Esophagus squamous epithelium (tissue), 4 donors: ENCODE measurements around the gene PTTG1IP2.

Experiments
- POLR2A ChIP-seq, 4 donors: fragments of 450-650 bp; IDR thresholded peaks; one replicate each; pipeline ENCODE4 v1.6.1; 2017; ENCODE audit warnings: antibody characterized with exemption in 4 of 4, mild to moderate bottlenecking in 4 of 4, moderate library complexity in 3 of 4
- TF ChIP-seq, protein P1 (sequence below), 6 experiments: fragments of 450-650 bp in 4 of 6; fragments of 200-600 bp in 2 of 6; sonication (generic) in 2 of 6; IDR thresholded peaks; one replicate each; pipeline ENCODE4 v1.5.1; 2016 to 2019; ENCODE audit warnings: antibody characterized with exemption in 6 of 6, mild to moderate bottlenecking in 4 of 6, moderate library complexity in 4 of 6

DNA sequence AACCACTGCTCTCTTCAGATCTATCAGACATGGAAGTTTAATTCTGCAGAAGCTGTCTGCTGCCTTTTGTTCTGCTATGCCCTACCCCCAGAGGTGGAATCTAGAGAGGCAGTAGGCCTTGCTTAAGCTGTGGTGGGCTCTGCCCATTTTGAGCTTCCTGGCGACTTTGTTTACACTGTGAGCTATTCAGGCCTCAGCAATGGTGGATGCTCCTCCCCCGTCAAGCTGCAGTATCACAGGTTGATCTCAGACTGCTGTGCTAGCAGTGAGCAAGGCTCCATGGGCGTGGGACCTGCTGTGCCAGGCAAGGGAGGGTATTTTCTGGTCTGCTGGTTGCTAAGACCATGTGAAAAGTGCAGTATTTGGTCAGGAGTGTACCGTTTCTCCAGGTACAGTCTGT lies 81.6 kb downstream of the PTTG1IP2 start:
- no peak for TF ChIP-seq POLR2A (IDR thresholded peaks at IDR 0.05)
- TF ChIP-seq, protein P1, sequence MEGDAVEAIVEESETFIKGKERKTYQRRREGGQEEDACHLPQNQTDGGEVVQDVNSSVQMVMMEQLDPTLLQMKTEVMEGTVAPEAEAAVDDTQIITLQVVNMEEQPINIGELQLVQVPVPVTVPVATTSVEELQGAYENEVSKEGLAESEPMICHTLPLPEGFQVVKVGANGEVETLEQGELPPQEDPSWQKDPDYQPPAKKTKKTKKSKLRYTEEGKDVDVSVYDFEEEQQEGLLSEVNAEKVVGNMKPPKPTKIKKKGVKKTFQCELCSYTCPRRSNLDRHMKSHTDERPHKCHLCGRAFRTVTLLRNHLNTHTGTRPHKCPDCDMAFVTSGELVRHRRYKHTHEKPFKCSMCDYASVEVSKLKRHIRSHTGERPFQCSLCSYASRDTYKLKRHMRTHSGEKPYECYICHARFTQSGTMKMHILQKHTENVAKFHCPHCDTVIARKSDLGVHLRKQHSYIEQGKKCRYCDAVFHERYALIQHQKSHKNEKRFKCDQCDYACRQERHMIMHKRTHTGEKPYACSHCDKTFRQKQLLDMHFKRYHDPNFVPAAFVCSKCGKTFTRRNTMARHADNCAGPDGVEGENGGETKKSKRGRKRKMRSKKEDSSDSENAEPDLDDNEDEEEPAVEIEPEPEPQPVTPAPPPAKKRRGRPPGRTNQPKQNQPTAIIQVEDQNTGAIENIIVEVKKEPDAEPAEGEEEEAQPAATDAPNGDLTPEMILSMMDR (IDR thresholded peaks at IDR 0.05): no peak
